HG02938 (cell line): ENCODE results near the gene EDC3.
A peak's percentile ranks its signal among the peaks of the same experiment; 100 is the strongest.

Source experiments
- ATAC-seq: cut with Tn5 transposase; IDR thresholded peaks from one replicate; pipeline ENCODE4 v1.9.1; 2021; ENCODE audit warnings: mild to moderate bottlenecking, moderate library complexity; ENCODE audit not compliant: unreplicated experiment

EDC3 gene

GRCh38 chr15:74626752-74627692 lies 68.8 kb downstream of the EDC3 start:
- no peak for ATAC-seq

- ATAC-seq: no peak
Measured at GRCh38 chr15:74626336-74626735, 69.5 kb downstream of the EDC3 start.

- no peak for ATAC-seq
Measured at GRCh38 chr15:74625693-74626092, 70.1 kb downstream of the EDC3 start.

- ATAC-seq: no peak
Measured at GRCh38 chr15:74624020-74624602, 71.7 kb downstream of the EDC3 start.

GRCh38 chr15:74622758-74623157 lies 73.1 kb downstream of the EDC3 start:
- no peak for ATAC-seq

- ATAC-seq: no peak
Measured at GRCh38 chr15:74621936-74622335, 73.9 kb downstream of the EDC3 start.

- no peak for ATAC-seq
Measured at GRCh38 chr15:74621546-74621920, 74.3 kb downstream of the EDC3 start.

GRCh38 chr15:74620636-74621545 lies 74.9 kb downstream of the EDC3 start:
- ATAC-seq: no peak

GRCh38 chr15:74619916-74620635 lies 75.7 kb downstream of the EDC3 start:
- ATAC-seq: no peak

GRCh38 chr15:74618841-74619596 lies 76.8 kb downstream of the EDC3 start:
- no peak for ATAC-seq

GRCh38 chr15:74616996-74617395 lies 78.8 kb downstream of the EDC3 start:
- ATAC-seq: no peak

- no peak for ATAC-seq
Measured at GRCh38 chr15:74616366-74616939, 79.4 kb downstream of the EDC3 start.

GRCh38 chr15:74615508-74616365 lies 80.1 kb downstream of the EDC3 start, which contains the start of gene CLK3:
Gene CLK3, plus strand, starts transcription at chr15:74615836. Its CDS starts 3,361 bp downstream, at chr15:74619197.
- peak; percentile 59 for ATAC-seq

GRCh38 chr15:74614744-74615507 lies 80.9 kb downstream of the EDC3 start:
- peak; percentile 34 for ATAC-seq

GRCh38 chr15:74613953-74614743 lies 81.7 kb downstream of the EDC3 start:
- no peak for ATAC-seq

GRCh38 chr15:74613089-74613952 lies 82.5 kb downstream of the EDC3 start:
- ATAC-seq: no peak
